Mesothelial cell of epicardium (in vitro differentiated cells): ENCODE data around the gene SCRG1. TPM values are rescaled to one million over a fixed set of nuclear protein-coding genes. Genes with fewer than 3 reads are reported as not detected.
A peak's percentile ranks its signal among the peaks of the same experiment; 100 is the strongest.

Experiments used
- DNase-seq, 2 experiments: peaks; one replicate each; pipeline ENCODE4 v3.0.0; 2021; ENCODE audit warnings: low spot score in 2 of 2; ENCODE audit not compliant: unreplicated experiment in 2 of 2
- H3K27ac Mint-ChIP-seq: 2 replicates; pipeline ENCODE4 v1.8.0; 2021; ENCODE audit warnings: mixed read lengths
- H3K27me3 Mint-ChIP-seq: 2 replicates; pipeline ENCODE4 v1.8.0; 2021; ENCODE audit warnings: low read depth, mixed read lengths
- H3K36me3 Mint-ChIP-seq: 2 replicates; pipeline ENCODE4 v1.8.0; 2021; ENCODE audit warnings: mixed read lengths
- H3K4me1 Mint-ChIP-seq: 2 replicates; pipeline ENCODE4 v1.8.0; 2021; ENCODE audit warnings: mixed read lengths
- H3K4me3 Mint-ChIP-seq: 2 replicates; pipeline ENCODE4 v1.8.0; 2021; ENCODE audit warnings: mild to moderate bottlenecking, moderate library complexity, mixed read lengths
- H3K9me3 Mint-ChIP-seq: 2 replicates; pipeline ENCODE4 v1.8.0; 2021; ENCODE audit warnings: mixed read lengths
- total RNA-seq: library from RNA; stranded (reverse); gene quantifications from 3 replicates; pipeline ENCODE4 v1.2.1, GENCODE V29; 2021
- TF ChIP-seq, protein P1 (sequence below): fragments of 200-600 bp; sonication (generic); IDR thresholded peaks from one replicate; pipeline ENCODE4 v1.5.0; 2021; ENCODE audit warnings: antibody characterized with exemption; ENCODE audit not compliant: unreplicated experiment

SCRG1 gene
- total RNA-seq, 1 donor from 2014 or later = 0.42 TPM

DNA sequence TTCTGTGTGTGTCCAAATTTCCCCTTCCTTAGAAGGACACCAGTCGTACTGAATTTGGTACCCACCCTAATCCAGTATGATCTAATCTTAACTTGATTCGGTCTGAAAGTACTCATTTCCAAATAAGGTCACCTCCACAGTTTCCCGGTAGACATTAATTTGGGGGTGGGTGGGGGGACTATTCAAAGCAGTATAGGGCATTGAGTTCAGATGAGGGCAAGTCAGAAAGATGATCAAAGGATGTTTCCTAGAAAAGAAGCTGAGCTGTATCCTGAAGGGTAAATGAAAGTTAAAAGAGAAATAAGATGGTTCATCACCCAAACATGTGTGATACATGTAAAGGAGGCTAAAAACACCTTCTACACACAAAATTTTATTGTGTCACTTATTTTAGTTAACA is 42.0 kb upstream of the SCRG1 start:
- TF ChIP-seq, protein P1, sequence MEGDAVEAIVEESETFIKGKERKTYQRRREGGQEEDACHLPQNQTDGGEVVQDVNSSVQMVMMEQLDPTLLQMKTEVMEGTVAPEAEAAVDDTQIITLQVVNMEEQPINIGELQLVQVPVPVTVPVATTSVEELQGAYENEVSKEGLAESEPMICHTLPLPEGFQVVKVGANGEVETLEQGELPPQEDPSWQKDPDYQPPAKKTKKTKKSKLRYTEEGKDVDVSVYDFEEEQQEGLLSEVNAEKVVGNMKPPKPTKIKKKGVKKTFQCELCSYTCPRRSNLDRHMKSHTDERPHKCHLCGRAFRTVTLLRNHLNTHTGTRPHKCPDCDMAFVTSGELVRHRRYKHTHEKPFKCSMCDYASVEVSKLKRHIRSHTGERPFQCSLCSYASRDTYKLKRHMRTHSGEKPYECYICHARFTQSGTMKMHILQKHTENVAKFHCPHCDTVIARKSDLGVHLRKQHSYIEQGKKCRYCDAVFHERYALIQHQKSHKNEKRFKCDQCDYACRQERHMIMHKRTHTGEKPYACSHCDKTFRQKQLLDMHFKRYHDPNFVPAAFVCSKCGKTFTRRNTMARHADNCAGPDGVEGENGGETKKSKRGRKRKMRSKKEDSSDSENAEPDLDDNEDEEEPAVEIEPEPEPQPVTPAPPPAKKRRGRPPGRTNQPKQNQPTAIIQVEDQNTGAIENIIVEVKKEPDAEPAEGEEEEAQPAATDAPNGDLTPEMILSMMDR = no peak
- H3K4me3 Mint-ChIP-seq = no peak overlapping the region
- no peak overlapping the region for H3K27ac Mint-ChIP-seq
- no peaks in the 10 kb centered on the region for H3K27me3 Mint-ChIP-seq
- H3K36me3 Mint-ChIP-seq = peaks cover 14% of the 10 kb centered on the region
- H3K9me3 Mint-ChIP-seq = peaks cover 10% of the 10 kb centered on the region
- no peak for DNase-seq
- H3K4me1 Mint-ChIP-seq = peaks cover 14% of the 10 kb centered on the region

DNA sequence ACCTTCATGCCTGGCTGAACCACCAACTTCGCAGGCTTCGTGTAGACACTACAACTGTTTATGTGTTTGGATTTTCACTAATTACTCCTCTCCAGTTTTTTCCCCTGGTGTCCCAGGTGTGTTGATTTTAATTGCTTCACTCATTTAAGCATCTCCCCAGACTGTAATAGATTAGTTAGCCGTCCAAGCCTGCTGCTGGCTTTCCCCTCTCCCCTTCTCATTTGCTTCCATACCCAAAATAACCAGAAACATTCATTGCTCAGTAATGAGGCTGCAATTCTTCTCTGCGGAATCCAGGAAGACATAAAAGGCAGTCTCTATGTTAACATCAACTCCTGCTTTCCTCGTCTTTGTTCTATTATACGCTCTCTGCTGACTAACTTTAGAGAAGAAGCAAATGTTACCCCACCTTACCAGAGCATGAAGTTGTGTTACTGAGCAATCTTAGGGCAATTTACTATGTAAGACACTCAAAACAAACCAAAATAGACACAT is 37.9 kb upstream of the SCRG1 start:
- no peak overlapping the region for H3K27ac Mint-ChIP-seq
- H3K27me3 Mint-ChIP-seq = no peaks in the 10 kb centered on the region

DNA sequence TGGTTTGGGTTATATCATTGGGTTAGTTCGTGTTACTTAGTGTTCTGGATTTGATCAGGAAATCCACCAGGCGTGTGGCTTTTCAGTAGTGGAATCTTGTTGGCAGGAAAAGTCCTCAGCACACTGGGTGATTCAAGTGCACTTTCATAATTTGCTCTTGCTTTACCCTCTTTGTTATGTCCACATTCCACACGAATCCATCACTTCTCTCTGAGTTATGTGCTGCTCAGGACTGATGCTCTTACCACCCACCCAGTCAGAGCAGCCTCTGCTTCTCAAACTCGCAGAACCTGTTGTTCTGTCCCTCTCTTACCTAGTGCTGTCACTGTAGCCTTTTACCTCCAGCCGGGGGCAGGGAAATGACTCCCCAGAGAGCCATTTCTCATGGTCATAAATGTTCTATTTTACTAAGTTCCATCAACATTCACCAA is 37.2 kb upstream of the SCRG1 start:
- DNase-seq = no peak
- Mint-ChIP-seq H3K36me3 (peaks cover under 1% of the 10 kb centered on the region), H3K9me3 (peaks cover 4% of the 10 kb centered on the region), H3K4me1 (peaks cover 20% of the 10 kb centered on the region), H3K4me3 (no peak overlapping the region), H3K27ac (peak overlapping the region; percentile 59), H3K27me3 (no peaks in the 10 kb centered on the region)
- TF ChIP-seq, protein P1 = no peak

More for the DNA sequence above, 37.9 kb upstream of the SCRG1 start:
- DNase-seq = no peak
- Mint-ChIP-seq H3K4me3 (no peak overlapping the region), H3K36me3 (no peaks in the 10 kb centered on the region), H3K4me1 (peaks cover 20% of the 10 kb centered on the region), H3K9me3 (peaks cover 4% of the 10 kb centered on the region)
- TF ChIP-seq, protein P1 = no peak

DNA sequence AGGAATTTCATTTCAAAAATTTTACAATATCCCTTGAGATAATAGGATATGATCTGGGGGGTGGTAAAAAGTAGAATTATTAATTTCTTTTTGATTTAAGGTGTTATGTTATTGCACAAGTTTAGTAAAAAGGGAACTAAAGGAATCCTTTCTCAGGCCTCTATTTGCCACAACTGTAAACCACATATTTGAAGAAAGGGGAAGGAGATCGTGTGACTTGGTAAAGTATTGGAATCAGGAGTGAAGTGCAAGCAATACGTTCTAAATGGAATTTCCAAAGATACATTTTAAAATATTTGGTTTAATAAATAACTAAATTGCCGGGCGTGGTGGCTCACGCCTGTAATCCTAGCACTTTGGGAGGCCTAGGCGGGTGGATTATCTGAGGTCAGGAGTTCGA is 35.3 kb upstream of the SCRG1 start:
- Mint-ChIP-seq H3K4me1 (peaks cover 21% of the 10 kb centered on the region), H3K9me3 (peaks cover 10% of the 10 kb centered on the region)
- TF ChIP-seq, protein P1 = no peak

DNA sequence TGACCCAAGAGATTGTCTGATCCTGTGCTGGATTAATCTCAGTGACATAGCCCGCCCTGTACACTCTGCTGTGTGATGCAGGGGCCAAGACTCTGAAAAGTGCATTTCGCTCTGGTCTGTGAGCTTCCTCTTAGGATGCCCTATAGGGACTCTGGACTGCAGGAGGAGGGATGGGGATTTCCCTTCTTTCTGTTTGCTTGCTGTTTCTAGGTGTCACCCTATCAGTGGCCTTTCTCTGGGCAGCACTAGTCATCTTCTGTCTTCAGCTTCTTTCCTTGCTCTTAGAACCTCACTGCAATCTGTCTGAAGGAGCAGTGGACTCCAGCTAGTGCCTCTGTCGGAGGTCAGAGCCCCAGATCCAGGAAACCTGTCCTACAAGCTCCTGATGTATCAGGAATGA is 34.5 kb upstream of the SCRG1 start:
- Mint-ChIP-seq H3K36me3 (peaks cover 3% of the 10 kb centered on the region), H3K4me3 (no peak overlapping the region), H3K27ac (no peak overlapping the region), H3K27me3 (no peaks in the 10 kb centered on the region), H3K9me3 (peaks cover 7% of the 10 kb centered on the region), H3K4me1 (peaks cover 21% of the 10 kb centered on the region)
- no peak for DNase-seq
- TF ChIP-seq, protein P1 = no peak

More for the DNA sequence above, 35.3 kb upstream of the SCRG1 start:
- no peaks in the 10 kb centered on the region for H3K27me3 Mint-ChIP-seq
- no peak overlapping the region for H3K4me3 Mint-ChIP-seq
- no peak for DNase-seq
- H3K36me3 Mint-ChIP-seq = peaks cover 3% of the 10 kb centered on the region
- H3K27ac Mint-ChIP-seq = no peak overlapping the region

DNA sequence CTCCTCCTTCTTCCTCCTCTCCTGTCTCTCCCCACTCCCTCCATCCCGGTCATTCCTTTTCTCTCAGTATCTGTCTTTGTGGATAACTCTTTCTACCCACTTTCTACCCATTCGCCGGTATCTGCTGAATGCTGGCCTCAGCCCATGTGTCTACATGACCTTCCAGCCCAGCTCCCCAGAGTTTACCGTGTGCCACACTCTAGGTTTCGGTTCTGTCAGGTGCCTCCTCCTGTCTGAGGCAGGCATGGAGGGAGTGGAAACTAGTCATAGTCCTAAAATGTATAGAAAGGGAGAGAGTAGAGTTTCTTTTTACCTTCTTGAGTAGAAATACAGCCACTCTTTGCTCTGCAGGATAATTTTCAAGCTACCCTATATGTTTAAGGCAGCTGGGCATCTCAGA is 33.5 kb upstream of the SCRG1 start:
- Mint-ChIP-seq H3K4me3 (no peak overlapping the region), H3K9me3 (peaks cover 7% of the 10 kb centered on the region), H3K36me3 (peaks cover 3% of the 10 kb centered on the region), H3K27ac (no peak overlapping the region), H3K4me1 (peaks cover 19% of the 10 kb centered on the region), H3K27me3 (no peaks in the 10 kb centered on the region)
- DNase-seq = no peak
- TF ChIP-seq, protein P1 = no peak
